PC-9 (cell line): ENCODE results near the gene GPR68.

Experiments
- CTCF ChIP-seq: fragments of 200-600 bp; sonication (generic); conservative IDR thresholded peaks from 2 replicates; pipeline ENCODE4 v1.6.1; 2017; ENCODE audit warnings: mixed run types, antibody characterized with exemption, mild to moderate bottlenecking, moderate library complexity
- EZH2 ChIP-seq: fragments of 200-600 bp; sonication (generic); IDR thresholded peaks from 2 replicates; pipeline ENCODE4 v1.8.0; 2017; ENCODE audit warnings: antibody characterized with exemption, low read depth

DNA sequence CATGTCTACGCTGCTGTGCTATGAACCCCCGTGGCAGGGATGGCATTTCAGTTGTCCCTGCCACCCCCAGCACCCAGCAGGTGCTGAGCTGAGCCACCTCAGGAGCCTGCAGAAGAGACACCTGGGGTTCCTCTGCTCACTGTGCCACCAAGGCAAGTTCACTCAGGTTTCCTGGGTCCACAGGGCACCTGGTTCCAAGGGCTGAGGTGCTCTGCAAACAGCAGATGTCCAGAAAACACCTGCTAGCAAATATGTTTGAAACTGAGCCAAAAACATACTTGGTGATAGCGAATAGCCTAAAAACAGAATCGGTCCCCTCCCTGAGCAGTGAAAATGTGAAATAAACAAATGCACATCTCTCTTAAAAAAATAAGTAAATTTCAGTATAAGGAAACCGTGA is 35.6 kb upstream of the GPR68 start:
- TF ChIP-seq CTCF: no peak
- no peak for TF ChIP-seq EZH2
